ENCODE measurements around the gene PEX13.
A peak's percentile ranks its signal among the peaks of the same experiment; 100 is the strongest.
"Not testable (repeated sequence)": the region's sequence is repeated elsewhere in the genome, so short reads cannot be mapped to it uniquely, and the experiment has no call there.

Gene PEX13

GRCh38 chr2:60998628-60999545 lies 18.6 kb upstream of the PEX13 start:
- H3K36me3 ChIP-seq: no peaks in the 10 kb centered on the region
- no peaks in the 10 kb centered on the region for H3K9me3 ChIP-seq
- H3K4me1 ChIP-seq: no peaks in the 10 kb centered on the region
- H3K4me3 ChIP-seq (ENCODE audit: low read depth, low read length): no peak overlapping the region
- H3K27me3 ChIP-seq: no peaks in the 10 kb centered on the region
- no peak for DNase-seq
- TF ChIP-seq CTCF (IDR thresholded peaks at IDR 0.05; ENCODE audit: low read depth, low read length): peak; percentile 34; the same call in 1 of the 2 replicates

- Histone ChIP-seq H3K9me3 (no peaks in the 10 kb centered on the region), H3K4me1 (no peaks in the 10 kb centered on the region), H3K36me3 (no peaks in the 10 kb centered on the region), H3K27me3 (no peaks in the 10 kb centered on the region), H3K4me3 (ENCODE audit: low read depth, low read length) (no peak overlapping the region)
- DNase-seq: no peak
- TF ChIP-seq CTCF (IDR thresholded peaks at IDR 0.05; ENCODE audit: low read depth, low read length): no peak
Observed at GRCh38 chr2:61005736-61006135, 11.8 kb upstream of the PEX13 start.

GRCh38 chr2:61006486-61007105 lies 10.9 kb upstream of the PEX13 start:
- no peaks in the 10 kb centered on the region for H3K27me3 ChIP-seq
- no peaks in the 10 kb centered on the region for H3K36me3 ChIP-seq
- H3K4me1 ChIP-seq: no peaks in the 10 kb centered on the region
- H3K4me3 ChIP-seq (ENCODE audit: low read depth, low read length): no peak overlapping the region
- no peak for DNase-seq
- no peaks in the 10 kb centered on the region for H3K9me3 ChIP-seq
- no peak for TF ChIP-seq CTCF (IDR thresholded peaks at IDR 0.05; ENCODE audit: low read depth, low read length)

- Histone ChIP-seq H3K9me3 (no peaks in the 10 kb centered on the region), H3K4me1 (no peaks in the 10 kb centered on the region)
- DNase-seq: no peak
Observed at GRCh38 chr2:61009355-61009754, 8.2 kb upstream of the PEX13 start.

GRCh38 chr2:61011678-61012077 lies 5.8 kb upstream of the PEX13 start:
- no peak overlapping the region for H3K4me3 ChIP-seq (ENCODE audit: low read depth, low read length)
- H3K27me3 ChIP-seq: no peaks in the 10 kb centered on the region
- DNase-seq: no peak
- no peak for TF ChIP-seq CTCF (IDR thresholded peaks at IDR 0.05; ENCODE audit: low read depth, low read length)
- H3K4me1 ChIP-seq: no peaks in the 10 kb centered on the region
- no peaks in the 10 kb centered on the region for H3K36me3 ChIP-seq
- H3K9me3 ChIP-seq: no peaks in the 10 kb centered on the region

More at GRCh38 chr2:61009355-61009754, 8.2 kb upstream of the PEX13 start:
- no peak for TF ChIP-seq CTCF (IDR thresholded peaks at IDR 0.05; ENCODE audit: low read depth, low read length)
- no peaks in the 10 kb centered on the region for H3K36me3 ChIP-seq
- no peaks in the 10 kb centered on the region for H3K27me3 ChIP-seq
- no peak overlapping the region for H3K4me3 ChIP-seq (ENCODE audit: low read depth, low read length)

GRCh38 chr2:61012303-61012702 lies 5.2 kb upstream of the PEX13 start:
- H3K4me1 ChIP-seq; H3K36me3 ChIP-seq; H3K4me3 ChIP-seq (ENCODE audit: low read depth, low read length); H3K9me3 ChIP-seq; H3K27me3 ChIP-seq; DNase-seq: not testable (repeated sequence)
